Pons (tissue), 1 donor: ENCODE results near the gene ASB16.

ENCODE experiments used
- DNase-seq: peaks from one replicate; pipeline ENCODE4 v3.0.0-alpha.2; 2016; ENCODE audit warnings: low spot score

Gene ASB16

GRCh38 chr17:44210342-44211192 is 40.1 kb downstream of the ASB16 start:
- DNase-seq, result peak; percentile 90

GRCh38 chr17:44211281-44212265 is 41.1 kb downstream of the ASB16 start:
- no peak for DNase-seq

DNA sequence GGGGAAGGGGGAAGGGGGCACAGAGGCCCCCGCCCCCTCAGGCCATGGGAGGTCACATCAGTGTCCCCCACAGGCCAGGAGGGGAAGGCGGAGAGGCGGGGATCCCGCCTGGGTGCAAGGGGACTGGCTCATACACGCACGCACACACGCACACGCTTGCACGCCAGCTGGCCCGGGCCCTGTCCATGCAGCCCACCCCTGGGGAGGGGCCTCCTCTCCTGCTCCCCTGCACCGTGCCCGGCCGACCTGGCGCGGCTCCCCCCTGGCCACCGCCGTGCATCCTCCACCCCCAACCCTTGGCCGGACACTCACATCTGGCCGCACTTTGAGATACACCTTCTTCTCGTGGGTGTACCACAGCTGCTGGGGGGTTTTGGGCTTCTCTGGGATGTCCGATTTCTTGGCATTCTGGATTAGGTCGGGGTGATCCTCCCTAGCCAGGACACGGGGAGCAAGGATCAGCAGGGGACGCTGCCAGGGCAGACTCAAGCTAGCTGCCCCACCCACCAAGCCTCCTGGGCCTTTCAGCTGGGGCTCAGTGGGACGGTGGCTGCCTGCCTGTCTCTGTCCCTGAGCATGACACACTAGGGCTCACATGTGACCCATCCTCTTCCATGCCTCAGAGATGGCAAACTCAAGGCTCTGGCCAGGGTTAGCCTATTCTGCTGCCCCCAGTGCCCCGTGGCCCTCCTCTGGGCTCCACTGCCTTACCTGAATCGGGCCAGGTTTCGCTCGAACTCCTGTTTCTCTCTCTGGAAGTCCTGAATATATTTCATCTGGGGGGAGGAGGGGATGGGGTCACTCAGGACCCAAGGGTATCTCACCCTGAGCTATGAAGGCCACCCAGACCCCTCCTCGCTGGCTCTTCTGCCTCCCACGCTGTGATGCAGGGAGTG is 42.3 kb downstream of the ASB16 start:
- no peak for DNase-seq

DNA sequence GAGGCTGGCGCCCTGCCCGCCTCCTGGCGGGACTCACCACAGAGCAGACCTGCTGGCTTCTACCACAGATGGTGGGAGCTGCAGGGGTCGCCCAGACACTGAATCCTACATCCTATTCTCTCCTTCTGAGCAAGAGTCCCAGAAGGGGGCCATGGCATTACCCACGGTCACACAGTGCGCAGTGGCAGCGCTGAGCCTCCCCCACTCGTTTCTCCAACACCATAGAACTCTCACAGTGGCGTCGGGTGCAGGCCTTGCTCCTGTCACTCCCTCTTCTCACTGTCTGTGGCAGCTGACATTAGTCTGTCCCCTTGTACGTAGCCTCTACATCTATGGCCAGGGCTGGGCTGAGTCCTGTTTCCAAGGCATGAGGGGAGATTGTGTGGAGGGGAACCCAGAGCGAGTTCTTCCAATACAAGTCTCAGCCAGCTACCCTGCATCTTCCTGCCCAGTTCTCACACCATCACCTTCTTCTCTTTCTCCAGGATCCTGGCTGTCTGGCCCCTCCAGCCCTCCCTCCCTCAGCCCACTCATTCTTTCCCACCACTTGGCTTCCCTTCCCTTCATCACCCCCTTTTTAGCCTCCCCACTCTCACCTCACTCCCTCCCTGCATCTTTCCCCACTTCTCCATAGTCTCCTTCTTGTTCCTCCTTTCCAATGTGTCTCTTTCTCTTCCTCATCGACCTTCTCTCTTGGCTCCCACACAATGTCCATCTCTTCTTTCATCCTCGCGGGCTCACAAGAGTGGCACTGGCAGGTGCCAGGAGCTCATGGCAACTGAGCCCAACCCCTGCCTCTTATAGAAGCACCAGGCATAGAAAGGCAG is 43.1 kb downstream of the ASB16 start:
- no peak for DNase-seq

GRCh38 chr17:44214230-44214494 is 43.7 kb downstream of the ASB16 start:
- DNase-seq, result no peak

GRCh38 chr17:44214896-44215295 is 44.4 kb downstream of the ASB16 start:
- DNase-seq, result no peak

DNA sequence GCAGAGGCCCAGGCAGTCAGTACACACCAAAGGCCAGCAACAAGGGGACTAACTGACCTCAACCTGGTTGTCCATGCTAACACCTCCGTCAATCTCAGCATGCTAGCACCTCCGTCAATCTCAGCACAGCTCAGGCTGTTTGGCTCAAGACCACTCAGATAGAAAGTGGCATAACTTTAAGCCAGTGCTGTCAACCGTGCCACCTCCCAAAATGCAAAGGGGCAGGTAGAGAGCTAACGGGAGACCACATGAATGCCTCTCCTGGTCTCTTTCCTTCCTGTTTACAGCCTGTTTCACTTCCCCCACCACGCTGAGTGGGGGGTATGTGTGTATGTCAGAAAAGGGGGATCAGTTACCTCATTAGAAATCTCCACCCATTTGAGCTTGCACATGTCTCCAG is 45.7 kb downstream of the ASB16 start:
- no peak for DNase-seq

DNA sequence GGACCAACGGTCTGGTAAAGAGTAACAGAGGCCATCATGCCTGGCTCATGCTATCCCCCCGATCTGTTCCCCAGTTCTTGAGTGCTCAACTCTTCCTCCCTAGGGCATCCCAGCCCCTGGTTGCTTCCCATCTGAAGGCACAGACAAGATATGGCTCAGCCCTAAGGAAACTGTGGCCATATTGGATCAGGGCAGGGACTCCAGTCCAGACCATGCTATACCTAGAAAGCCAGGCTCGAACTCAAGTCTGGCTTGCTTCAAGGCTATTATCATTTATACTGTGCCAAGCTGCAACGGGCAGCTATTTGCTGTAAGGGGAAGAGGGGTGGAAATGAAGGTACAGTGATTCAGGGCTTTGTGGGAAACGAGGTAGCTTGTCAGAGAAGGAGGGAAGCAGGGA is 46.2 kb downstream of the ASB16 start:
- no peak for DNase-seq

- DNase-seq, result no peak
Observed at GRCh38 chr17:44217738-44218343, 47.3 kb downstream of the ASB16 start.

DNA sequence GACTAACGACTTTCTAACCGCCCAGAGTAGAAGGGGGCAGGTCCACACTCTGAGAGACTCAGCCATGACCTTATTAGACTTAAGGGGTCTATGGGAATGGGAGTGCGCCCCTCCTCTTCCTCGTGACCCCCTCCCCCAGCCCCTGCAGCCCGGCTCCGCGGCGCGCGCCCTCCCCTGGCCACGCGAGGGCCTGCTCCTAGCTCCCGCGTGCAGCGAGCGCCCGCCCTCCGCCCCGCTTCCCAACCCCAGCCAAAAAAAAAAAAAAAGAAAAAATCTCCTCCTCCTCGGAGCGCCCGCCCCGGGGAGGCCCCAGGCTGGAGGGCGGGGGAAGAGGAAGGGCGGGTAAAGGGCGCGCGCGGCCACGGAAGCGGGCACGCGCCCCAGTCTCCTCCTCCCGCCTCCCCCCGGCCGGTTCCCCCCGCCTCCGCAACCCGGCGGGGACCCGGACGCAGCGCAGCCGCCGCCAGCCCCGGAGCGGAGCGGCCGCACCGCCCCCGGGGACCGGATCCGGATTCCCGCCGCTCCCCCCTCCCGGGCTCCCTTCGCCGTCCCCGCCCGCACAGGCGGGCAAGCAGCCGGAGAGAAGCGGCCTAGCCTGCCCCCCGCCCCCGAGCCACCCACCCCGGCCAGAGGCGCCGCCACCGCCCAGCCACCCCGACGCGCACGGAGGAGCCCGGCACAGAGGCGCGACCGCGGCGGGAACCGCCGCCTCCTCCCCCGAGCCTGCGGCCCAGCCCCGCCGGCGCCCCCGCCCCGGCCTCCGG is 48.0 kb downstream of the ASB16 start:
- peak; percentile 93 for DNase-seq

DNA sequence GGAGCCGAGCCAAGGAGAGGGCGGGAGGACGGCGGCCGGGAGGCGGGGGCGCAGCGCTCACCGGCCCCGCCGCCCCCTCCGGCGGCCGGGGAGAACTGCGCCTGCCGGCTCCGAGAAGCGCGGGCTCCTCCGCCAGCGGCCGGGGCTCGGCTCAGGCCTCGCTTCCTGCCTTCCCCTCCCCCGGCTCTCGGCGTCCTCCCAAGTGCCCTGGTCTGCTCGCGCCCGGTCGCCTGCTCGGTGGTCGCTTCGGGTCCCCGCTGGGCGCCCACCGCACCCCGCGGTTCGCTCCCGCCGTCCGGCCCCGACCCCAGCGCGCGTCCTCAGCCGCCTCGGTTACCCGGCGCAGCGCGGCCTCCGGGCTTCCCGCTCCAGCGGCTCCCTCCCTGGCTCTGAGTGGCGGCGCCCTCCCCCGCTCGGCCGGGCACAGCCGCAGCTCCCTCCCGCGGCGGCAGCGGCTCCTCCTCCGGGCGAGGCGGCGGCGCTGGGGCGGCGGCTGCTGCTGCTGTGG is 48.7 kb downstream of the ASB16 start:
- no peak for DNase-seq

GRCh38 chr17:44219616-44220212 is 49.2 kb downstream of the ASB16 start, which contains the start of gene UBTF:
Gene UBTF (minus strand): TSS chr17:44219675. CDS start chr17:44218229, 1,446 bp downstream.
- DNase-seq, result no peak

DNA sequence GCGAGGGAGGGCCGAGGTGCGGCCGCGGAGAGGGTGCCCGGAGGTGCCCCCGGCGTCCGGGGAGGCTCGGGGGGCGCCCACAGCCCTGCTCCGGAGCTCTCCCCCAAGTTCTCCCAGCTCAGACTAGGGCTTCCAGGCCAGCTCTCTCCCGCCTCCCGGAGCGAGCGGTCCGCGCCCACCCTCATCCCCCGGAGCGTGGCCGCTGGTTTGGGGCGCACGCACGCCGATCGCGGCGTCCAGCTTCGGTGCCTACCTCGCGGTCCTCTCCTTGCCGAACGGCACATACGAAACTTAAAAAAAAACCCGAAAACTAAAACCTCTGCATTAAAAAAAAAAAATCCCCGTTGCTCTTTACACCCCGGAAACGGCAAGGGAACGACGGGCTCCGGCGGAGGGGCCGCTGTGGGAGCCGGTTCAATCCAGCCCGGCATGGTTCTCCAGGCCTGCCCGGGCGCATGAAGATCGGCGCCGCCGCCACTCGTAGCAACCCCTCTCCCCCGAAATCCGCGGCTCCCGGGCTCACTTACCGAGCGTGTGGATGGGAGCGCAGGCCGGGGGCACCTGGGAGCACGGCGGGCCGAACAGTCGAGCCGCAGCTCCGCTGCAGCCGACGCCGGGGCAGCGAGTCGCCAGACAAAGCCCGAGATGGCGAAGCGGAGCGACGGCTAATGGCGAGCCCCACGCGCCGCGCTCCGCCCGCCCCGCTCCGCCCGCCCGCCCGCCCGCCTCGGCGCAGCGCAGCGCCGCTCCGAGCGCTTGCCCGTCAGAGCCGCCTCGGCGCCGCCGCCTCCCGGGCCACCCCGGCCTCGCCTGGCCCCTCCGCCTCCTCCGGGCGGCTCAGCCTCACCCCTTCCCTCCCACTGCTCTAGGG is 49.9 kb downstream of the ASB16 start:
- no peak for DNase-seq

DNA sequence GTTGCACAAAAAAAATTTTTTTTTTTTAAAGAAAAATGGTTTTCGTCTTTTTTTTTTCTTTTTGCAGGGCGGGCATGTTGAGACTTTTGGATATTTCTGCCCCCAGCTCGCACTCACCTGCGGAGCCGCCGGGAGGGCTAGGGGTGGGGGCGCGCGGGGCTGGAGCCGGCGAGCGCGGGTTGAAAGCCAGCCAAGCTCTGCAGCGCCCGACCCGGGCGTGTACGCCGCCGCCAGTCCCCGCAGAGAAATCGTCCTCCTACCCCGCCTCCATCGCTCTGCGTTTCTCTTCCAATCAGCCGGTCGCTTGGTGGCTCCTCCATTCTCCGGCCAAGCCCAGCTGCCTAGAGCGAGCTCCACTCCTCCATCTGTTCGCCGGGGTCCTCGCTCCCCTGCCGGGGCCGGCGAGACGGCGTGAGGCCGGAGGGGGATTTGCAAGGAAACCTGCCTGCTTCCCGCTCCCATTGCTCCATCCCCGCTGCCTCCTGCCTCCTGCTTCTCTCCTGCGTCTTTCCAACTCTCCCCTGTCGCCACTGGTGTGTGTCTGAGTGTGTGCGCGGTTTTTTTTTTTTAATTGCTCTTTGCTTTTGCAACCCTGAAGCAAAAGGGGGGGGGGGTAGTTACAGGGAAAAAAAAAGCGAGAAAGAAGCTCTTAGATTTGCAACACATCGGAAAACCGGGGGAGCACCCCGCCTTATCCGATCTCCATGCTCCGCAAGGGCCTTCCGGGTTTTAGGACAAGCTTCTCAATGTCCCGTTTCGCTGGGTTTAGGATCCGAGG is 50.8 kb downstream of the ASB16 start:
- peak; percentile 77 for DNase-seq

DNA sequence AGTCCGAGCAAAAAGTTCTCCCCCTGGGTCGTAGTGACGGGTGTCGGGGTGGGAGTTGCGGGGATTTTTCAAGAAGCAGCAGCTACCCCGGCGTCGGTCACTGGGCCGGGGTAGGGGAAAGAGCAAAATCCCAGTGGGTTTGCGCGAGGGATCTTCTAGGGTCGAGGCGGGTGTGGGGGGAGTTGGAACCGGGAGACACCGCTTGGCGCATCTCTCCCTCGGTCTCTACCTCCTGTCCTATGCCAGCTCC is 51.3 kb downstream of the ASB16 start:
- DNase-seq, result no peak

- DNase-seq, result peak; percentile 90
Observed at GRCh38 chr17:44222112-44222869, 51.8 kb downstream of the ASB16 start.

GRCh38 chr17:44223541-44224071 is 53.1 kb downstream of the ASB16 start:
- DNase-seq, result no peak
